ENCODE results near the gene ANKRD13B.

Gene ANKRD13B

GRCh38 chr17:29568331-29569244, 24.3 kb upstream of the ANKRD13B start, which contains the start of gene TP53I13:
Gene TP53I13 (plus strand): TSS chr17:29568701. CDS start chr17:29568759, 58 bp downstream.
- DNase-seq (ENCODE audit: low read depth) = peak; percentile 78

- no peak for DNase-seq (ENCODE audit: low read depth)
Measured at GRCh38 chr17:29569245-29569950, 23.5 kb upstream of the ANKRD13B start.

- no peak for DNase-seq (ENCODE audit: low read depth)
Measured at GRCh38 chr17:29570521-29570920, 22.4 kb upstream of the ANKRD13B start.

GRCh38 chr17:29571486-29571882, 21.4 kb upstream of the ANKRD13B start:
- no peak for DNase-seq (ENCODE audit: low read depth)

- DNase-seq (ENCODE audit: low read depth) = no peak
Measured at GRCh38 chr17:29571883-29572681, 20.9 kb upstream of the ANKRD13B start.

- DNase-seq (ENCODE audit: low read depth) = peak; percentile 52
Measured at GRCh38 chr17:29572691-29573557, 20.0 kb upstream of the ANKRD13B start.

- DNase-seq (ENCODE audit: low read depth) = no peak
Measured at GRCh38 chr17:29573558-29573869, 19.4 kb upstream of the ANKRD13B start.

GRCh38 chr17:29573871-29574731, 18.8 kb upstream of the ANKRD13B start:
- no peak for DNase-seq (ENCODE audit: low read depth)

GRCh38 chr17:29574732-29575510, 18.0 kb upstream of the ANKRD13B start:
- DNase-seq (ENCODE audit: low read depth) = no peak

GRCh38 chr17:29575511-29576213, 17.3 kb upstream of the ANKRD13B start:
- no peak for DNase-seq (ENCODE audit: low read depth)

- no peak for DNase-seq (ENCODE audit: low read depth)
Measured at GRCh38 chr17:29576214-29577000, 16.5 kb upstream of the ANKRD13B start.

- no peak for DNase-seq (ENCODE audit: low read depth)
Measured at GRCh38 chr17:29577001-29577370, 15.9 kb upstream of the ANKRD13B start.

GRCh38 chr17:29577385-29578211, 15.3 kb upstream of the ANKRD13B start:
- peak; percentile 77 for DNase-seq (ENCODE audit: low read depth)

- DNase-seq (ENCODE audit: low read depth) = no peak
Measured at GRCh38 chr17:29578626-29579485, 14.1 kb upstream of the ANKRD13B start.

- peak; percentile 69 for DNase-seq (ENCODE audit: low read depth)
Measured at GRCh38 chr17:29579866-29580771, 12.8 kb upstream of the ANKRD13B start.

Measured in fibroblast of gingiva (primary cell).